Upper lobe of right lung (tissue), 1 donor: ENCODE measurements around the gene CMIP. TPM values are rescaled to one million over a fixed set of nuclear protein-coding genes. Genes with fewer than 3 reads are reported as not detected.

Experiments used
- ATAC-seq: fragments of 200-7000 bp; cut with Tn5 transposase; one replicate; pipeline ENCODE4 v1.9.1; 2020; ENCODE audit warnings: mild to moderate bottlenecking, moderate library complexity
- DNase-seq: peaks from one replicate; pipeline ENCODE4 v3.0.0-alpha.2; 2020
- H3K27ac ChIP-seq: fragments of 200-600 bp; one replicate; pipeline ENCODE4 v1.8.0; 2022
- H3K27me3 ChIP-seq: fragments of 200-600 bp; one replicate; pipeline ENCODE4 v1.8.0; 2022; ENCODE audit warnings: mild to moderate bottlenecking
- H3K36me3 ChIP-seq: fragments of 200-600 bp; one replicate; pipeline ENCODE4 v1.8.0; 2022
- H3K4me1 ChIP-seq: fragments of 200-600 bp; one replicate; pipeline ENCODE4 v1.8.0; 2022
- H3K4me3 ChIP-seq: fragments of 200-600 bp; one replicate; pipeline ENCODE4 v1.8.0; 2022; ENCODE audit warnings: mild to moderate bottlenecking
- H3K9me3 ChIP-seq: fragments of 200-600 bp; one replicate; pipeline ENCODE4 v1.8.0; 2022
- intact Hi-C: fragments of 100-400 bp; cut with DNase I; formaldehyde crosslinking; loops from one replicate; pipeline ENCODE4 v1.11.0; 2022
- total RNA-seq: library from RNA; stranded (reverse); fragmentation: NEBNext Ultra II Directional; extraction: Animal tissue kit (Norgen Biotek cat#: 25700); gene quantifications from one replicate; pipeline ENCODE4 v1.2.1, GENCODE V29; 2021
- TF ChIP-seq, protein P1 (sequence below): fragments of 200-600 bp; IDR thresholded peaks from one replicate; pipeline ENCODE4 v1.8.0; 2022; ENCODE audit warnings: antibody characterized with exemption
- donor health status: DM: no; HTN: yes; CAD: no; lungs with severe emphysema.

Gene CMIP
- total RNA-seq, 1 donor from 2014 or later: 73.8 TPM

DNA sequence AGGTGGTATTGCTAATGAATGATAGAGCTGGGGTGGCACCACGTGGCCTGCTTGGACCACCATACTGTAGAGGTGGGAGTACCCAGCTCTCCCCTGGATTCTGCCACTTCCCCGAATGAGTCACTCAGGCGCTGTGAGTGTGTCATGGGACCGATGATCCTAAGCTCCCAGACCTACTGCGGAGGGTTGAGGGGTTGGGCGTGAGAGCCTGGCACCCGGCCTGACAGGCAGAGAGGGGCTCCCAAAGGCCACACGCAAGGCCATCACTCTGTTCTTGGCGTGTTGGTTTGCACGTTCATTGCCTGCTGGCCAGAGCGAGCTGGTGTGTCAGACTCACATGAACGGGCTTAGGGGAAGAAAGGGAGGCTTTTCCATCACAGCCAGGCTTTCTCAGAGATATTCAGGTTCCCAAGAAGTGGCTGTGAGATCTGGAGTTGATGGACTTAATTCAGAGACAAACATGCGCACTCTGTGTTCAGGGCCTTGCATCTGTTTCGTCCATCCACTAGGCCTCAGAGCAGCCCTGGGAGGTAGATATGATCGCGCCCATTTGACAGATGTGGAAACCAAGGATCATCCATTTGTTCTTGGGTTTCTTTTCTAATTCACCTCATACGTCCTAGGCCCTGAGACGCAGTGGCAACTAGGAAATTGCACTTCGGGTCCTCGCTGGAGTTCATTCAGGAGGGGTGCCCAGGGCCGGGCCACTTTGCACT lies 41.4 kb downstream of the CMIP start:
- Histone ChIP-seq H3K36me3 (no peaks in the 10 kb centered on the region), H3K9me3 (no peaks in the 10 kb centered on the region), H3K27ac (no peak overlapping the region), H3K27me3 (no peaks in the 10 kb centered on the region), H3K4me3 (no peak overlapping the region), H3K4me1 (peaks cover 88% of the 10 kb centered on the region)
- ATAC-seq (peak; percentile 13), DNase-seq (no peak)
- TF ChIP-seq, protein P1, sequence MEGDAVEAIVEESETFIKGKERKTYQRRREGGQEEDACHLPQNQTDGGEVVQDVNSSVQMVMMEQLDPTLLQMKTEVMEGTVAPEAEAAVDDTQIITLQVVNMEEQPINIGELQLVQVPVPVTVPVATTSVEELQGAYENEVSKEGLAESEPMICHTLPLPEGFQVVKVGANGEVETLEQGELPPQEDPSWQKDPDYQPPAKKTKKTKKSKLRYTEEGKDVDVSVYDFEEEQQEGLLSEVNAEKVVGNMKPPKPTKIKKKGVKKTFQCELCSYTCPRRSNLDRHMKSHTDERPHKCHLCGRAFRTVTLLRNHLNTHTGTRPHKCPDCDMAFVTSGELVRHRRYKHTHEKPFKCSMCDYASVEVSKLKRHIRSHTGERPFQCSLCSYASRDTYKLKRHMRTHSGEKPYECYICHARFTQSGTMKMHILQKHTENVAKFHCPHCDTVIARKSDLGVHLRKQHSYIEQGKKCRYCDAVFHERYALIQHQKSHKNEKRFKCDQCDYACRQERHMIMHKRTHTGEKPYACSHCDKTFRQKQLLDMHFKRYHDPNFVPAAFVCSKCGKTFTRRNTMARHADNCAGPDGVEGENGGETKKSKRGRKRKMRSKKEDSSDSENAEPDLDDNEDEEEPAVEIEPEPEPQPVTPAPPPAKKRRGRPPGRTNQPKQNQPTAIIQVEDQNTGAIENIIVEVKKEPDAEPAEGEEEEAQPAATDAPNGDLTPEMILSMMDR: no peak
- intact Hi-C loops: no loop called here

- TF ChIP-seq, protein P1: no peak
- no peak overlapping the region for H3K4me3 ChIP-seq
- no peaks in the 10 kb centered on the region for H3K9me3 ChIP-seq
- peaks cover 90% of the 10 kb centered on the region for H3K4me1 ChIP-seq
- no peak overlapping the region for H3K27ac ChIP-seq
- peak; percentile 45 for ATAC-seq
- DNase-seq: no peak
- no peaks in the 10 kb centered on the region for H3K36me3 ChIP-seq
- H3K27me3 ChIP-seq: no peaks in the 10 kb centered on the region
- intact Hi-C loops: no loop called here
Observed at GRCh38 chr16:81486540-81487061, 42.0 kb downstream of the CMIP start.

DNA sequence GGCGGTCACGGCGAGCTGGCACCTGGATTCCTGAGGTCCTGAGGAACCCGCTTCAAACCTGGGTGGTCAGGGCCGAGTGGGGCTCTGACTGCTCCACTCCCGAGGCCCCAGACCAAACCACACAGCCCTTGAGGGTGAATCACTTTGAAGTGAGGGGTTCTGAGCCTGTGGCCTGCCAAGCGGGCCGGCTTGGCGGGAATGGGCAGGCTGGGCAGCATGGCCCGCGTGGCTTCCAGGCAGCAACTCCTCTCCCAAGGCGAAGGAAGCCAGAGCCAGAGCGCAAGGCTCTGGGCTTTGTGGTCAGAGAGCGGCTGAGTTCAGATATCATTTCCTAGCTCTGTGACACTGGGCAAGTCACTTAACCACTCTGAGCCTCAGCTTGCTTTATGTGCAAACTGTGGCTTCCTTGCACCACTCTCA lies 42.7 kb downstream of the CMIP start:
- Histone ChIP-seq H3K9me3 (no peaks in the 10 kb centered on the region), H3K27me3 (no peaks in the 10 kb centered on the region), H3K36me3 (no peaks in the 10 kb centered on the region), H3K27ac (no peak overlapping the region), H3K4me3 (no peak overlapping the region), H3K4me1 (peaks cover 90% of the 10 kb centered on the region)
- DNase-seq (no peak), ATAC-seq (no peak)
- intact Hi-C loops: no loop called here
- TF ChIP-seq, protein P1: no peak

- no peaks in the 10 kb centered on the region for H3K9me3 ChIP-seq
- no peak for DNase-seq
- H3K4me3 ChIP-seq: no peak overlapping the region
- no peak overlapping the region for H3K27ac ChIP-seq
- H3K27me3 ChIP-seq: no peaks in the 10 kb centered on the region
- intact Hi-C loops: no loop called here
- no peaks in the 10 kb centered on the region for H3K36me3 ChIP-seq
- no peak for ATAC-seq
- peaks cover 87% of the 10 kb centered on the region for H3K4me1 ChIP-seq
- TF ChIP-seq, protein P1: no peak
Observed at GRCh38 chr16:81488687-81489411, 44.2 kb downstream of the CMIP start.

DNA sequence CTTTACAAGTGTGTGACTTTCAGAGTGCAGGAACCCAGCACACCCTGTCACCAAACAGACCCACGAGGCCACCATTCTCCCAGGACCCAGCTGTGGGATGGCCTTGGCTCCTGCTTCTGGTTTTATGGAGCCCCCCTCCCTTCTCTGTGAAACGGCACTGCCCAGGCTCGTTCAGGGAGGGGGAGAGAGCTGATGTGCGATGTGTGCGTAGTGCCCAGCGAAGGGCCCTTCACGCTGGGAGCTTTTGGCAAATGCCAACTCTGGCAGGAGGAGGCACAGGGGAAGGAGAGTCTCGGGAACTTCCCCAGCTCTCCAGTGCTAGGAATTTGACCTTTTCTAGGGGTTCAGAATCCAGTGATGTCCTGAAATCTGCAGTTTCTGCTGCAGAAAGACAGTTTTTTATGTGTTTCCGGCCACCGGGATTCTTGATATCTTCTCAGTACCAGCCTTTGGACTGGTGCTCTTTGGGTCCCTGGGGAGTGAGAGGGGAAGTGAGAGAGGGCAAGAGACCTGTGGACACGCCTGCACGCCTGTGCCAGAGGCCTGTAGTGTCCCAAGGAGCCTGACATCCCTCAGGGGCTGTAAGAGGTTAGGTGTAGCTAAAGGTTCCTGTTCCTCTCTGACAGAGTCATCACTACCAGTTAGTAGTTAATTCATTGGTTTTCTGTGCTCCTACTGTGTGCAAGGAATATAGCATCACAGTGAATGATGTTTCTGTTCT lies 45.1 kb downstream of the CMIP start:
- ATAC-seq (peak; percentile 68), DNase-seq (peak; percentile 76)
- intact Hi-C loops: no loop called here
- TF ChIP-seq, protein P1: no peak
- Histone ChIP-seq H3K4me1 (peaks cover 87% of the 10 kb centered on the region), H3K36me3 (no peaks in the 10 kb centered on the region), H3K4me3 (no peak overlapping the region), H3K9me3 (no peaks in the 10 kb centered on the region), H3K27me3 (no peaks in the 10 kb centered on the region), H3K27ac (no peak overlapping the region)
